ENCODE results near the gene CEP83. TPM values are rescaled to one million over a fixed set of nuclear protein-coding genes. Genes with fewer than 3 reads are reported as not detected.

Gene CEP83
- total RNA-seq, 1 donor from 2014 or later, result 23.6 TPM

DNA sequence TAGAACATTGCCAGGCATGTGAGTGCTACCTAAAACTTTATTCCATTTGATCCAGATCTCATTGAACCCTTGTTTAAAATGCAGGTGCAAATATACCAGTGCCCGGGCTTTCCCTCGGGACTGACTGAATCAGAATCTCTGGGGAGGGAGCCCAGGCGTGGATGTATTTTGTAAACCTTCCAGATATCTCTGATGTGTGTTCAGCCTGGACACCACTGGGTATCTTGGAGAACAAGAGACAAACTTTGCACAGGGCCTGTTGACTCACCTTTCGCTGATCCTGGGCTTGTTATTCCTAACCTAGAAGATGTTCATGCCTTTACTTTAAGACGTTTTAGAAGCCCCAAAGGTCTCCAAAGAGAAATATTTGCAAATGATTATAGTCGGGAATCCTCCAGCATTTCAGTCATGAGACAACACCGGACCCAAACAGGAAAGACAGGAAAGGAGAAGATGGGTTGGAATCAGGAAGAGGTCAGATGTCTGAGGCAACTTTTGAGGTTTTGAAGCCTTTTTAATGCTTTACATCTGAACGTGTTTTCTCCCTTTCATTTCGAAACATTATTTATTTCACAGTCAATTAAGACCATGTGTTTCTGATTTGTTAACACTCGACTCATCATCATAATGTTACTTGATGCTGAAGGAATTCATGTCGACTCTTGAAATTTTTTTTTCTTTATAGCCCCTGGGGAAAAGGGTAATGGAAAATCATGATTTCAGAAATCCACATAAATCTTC lies 192.7 kb downstream of the CEP83 start:
- DNase-seq (ENCODE audit: low spot score in 2 of 2), result no peak
- H3K27ac ChIP-seq, result peak overlapping the region in 1 of 2 donors; percentile 54

DNA sequence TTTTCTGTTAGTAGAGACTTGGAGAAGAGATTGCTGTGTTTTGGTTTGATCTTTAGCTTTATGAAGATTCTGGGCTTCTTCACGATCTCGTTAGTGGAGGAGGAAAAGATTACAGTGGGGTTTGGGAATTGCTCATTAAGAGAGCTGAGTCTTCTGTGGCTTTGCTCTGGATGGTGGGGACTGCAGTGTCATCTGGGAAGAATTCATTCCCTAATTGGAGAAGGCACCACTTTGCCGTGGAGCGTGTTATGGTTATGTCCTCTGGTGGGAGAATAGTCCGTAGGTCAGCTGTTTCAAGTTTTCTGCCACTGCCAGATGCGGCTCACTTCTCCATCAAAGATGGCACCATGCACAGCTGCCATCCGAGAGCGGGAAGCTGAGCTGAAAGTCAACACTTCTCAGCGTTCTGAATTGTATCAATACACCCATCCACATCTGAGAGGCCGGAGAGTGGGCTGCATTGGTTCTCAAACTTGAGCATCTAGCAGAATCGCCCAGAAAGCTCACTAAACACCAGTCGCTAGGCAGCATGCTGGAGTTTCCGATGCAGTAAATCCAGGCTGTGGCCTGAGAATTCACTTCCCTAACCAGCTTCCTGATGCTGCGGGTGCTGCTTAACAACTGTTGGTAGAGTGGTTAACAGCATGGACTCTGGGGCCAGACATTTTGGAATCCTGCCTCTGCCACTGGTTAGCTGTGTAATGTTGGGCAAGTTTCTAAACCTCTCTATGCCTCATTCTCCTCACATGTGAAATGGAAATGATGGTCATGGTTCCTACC lies 193.5 kb downstream of the CEP83 start:
- no peak overlapping the region for H3K4me3 ChIP-seq
- no peak for DNase-seq (ENCODE audit: low spot score in 2 of 2)
- H3K36me3 ChIP-seq, result no peaks in the 10 kb centered on the region
- TF ChIP-seq, protein P1, sequence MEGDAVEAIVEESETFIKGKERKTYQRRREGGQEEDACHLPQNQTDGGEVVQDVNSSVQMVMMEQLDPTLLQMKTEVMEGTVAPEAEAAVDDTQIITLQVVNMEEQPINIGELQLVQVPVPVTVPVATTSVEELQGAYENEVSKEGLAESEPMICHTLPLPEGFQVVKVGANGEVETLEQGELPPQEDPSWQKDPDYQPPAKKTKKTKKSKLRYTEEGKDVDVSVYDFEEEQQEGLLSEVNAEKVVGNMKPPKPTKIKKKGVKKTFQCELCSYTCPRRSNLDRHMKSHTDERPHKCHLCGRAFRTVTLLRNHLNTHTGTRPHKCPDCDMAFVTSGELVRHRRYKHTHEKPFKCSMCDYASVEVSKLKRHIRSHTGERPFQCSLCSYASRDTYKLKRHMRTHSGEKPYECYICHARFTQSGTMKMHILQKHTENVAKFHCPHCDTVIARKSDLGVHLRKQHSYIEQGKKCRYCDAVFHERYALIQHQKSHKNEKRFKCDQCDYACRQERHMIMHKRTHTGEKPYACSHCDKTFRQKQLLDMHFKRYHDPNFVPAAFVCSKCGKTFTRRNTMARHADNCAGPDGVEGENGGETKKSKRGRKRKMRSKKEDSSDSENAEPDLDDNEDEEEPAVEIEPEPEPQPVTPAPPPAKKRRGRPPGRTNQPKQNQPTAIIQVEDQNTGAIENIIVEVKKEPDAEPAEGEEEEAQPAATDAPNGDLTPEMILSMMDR (IDR thresholded peaks at IDR 0.05), result no peak
- no peaks in the 10 kb centered on the region for H3K27me3 ChIP-seq
- H3K4me1 ChIP-seq, result peaks cover 0 to 6% of the 10 kb centered on the region in 2 donors
- peak overlapping the region in 1 of 2 donors; percentile 54 for H3K27ac ChIP-seq
- H3K9me3 ChIP-seq, result no peaks in the 10 kb centered on the region
- intact Hi-C loops (cut with DNase I), result no loop called here

More for the DNA sequence above, 192.7 kb downstream of the CEP83 start:
- Histone ChIP-seq H3K27me3 (no peaks in the 10 kb centered on the region), H3K4me3 (no peak overlapping the region), H3K4me1 (peaks cover 0 to 6% of the 10 kb centered on the region in 2 donors), H3K9me3 (no peaks in the 10 kb centered on the region), H3K36me3 (no peaks in the 10 kb centered on the region)
- TF ChIP-seq, protein P1 (IDR thresholded peaks at IDR 0.05), result no peak
- intact Hi-C loops (cut with DNase I), result no loop called here

DNA sequence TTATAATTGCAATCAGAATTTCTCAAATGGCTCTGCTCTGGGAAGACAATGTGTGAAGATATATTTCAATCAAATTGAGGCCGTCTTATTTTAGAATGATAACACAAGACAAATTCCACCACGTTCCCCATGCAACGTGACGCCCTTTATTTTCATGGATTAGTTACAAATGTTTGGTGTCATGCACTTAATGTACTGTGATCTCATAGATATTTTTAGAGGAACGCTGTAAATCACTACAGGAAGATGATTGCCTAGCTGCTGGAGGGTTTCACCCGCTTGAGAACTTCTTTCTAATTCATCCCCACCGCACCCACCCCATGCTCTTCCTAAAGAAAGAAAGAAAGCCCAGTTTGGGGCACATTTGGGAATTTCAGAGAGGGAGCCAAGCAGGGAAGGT lies 194.1 kb downstream of the CEP83 start:
- TF ChIP-seq, protein P1 (IDR thresholded peaks at IDR 0.05), result no peak
- Histone ChIP-seq H3K27ac (no peak overlapping the region), H3K4me3 (no peak overlapping the region), H3K27me3 (no peaks in the 10 kb centered on the region), H3K36me3 (no peaks in the 10 kb centered on the region), H3K9me3 (no peaks in the 10 kb centered on the region), H3K4me1 (peaks cover 0 to 6% of the 10 kb centered on the region in 2 donors)
- no peak for DNase-seq (ENCODE audit: low spot score in 2 of 2)
- intact Hi-C loops (cut with DNase I), result no loop called here

DNA sequence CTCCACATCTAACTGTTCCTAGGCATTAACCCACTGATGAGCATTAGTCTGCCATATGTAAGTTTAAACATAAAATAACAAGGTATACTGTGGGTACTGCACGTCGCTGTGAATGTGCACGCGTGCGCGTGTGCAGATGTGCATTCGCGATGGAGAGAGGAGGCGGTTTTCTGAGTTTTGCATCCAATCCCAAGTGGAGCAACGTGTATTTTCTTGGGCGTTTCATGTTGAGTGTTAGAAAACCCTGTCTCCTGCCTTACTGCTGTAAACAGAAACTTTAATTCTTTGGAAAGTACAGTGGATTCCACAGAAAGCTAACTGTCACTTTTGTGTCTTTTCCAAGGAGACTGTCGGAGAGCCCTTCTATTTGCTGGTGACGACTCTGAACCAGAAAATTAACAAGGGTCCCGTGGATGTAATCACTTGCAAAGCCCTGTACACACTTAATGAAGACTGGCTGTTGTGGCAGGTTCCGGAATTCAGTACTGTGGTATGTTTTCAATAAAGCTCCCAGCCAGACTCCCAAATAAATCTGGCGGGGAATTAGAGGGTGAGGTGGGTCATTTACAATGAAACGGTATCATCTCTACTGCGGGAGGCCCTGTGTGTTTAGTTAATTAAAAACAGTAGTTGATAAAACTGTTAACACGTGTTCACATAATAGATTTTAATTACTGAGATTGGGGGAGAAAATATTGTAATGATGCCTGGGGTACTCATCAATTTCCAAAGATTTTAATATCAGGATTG lies 194.8 kb downstream of the CEP83 start:
- Histone ChIP-seq H3K36me3 (no peaks in the 10 kb centered on the region), H3K27me3 (no peaks in the 10 kb centered on the region), H3K9me3 (no peaks in the 10 kb centered on the region), H3K4me3 (no peak overlapping the region), H3K27ac (no peak overlapping the region), H3K4me1 (peaks cover 0 to 6% of the 10 kb centered on the region in 2 donors)
- no peak for DNase-seq (ENCODE audit: low spot score in 2 of 2)
- TF ChIP-seq, protein P1 (IDR thresholded peaks at IDR 0.05), result no peak
- intact Hi-C loops (cut with DNase I), result loop anchor here (5.0 kb wide), 2 partner anchors 42 to 197 kb away; no protein-coding TSS in a partner anchor

- Histone ChIP-seq H3K36me3 (no peaks in the 10 kb centered on the region), H3K9me3 (no peaks in the 10 kb centered on the region), H3K4me3 (no peak overlapping the region), H3K27me3 (no peaks in the 10 kb centered on the region), H3K4me1 (peaks cover 0 to 6% of the 10 kb centered on the region in 2 donors), H3K27ac (peak overlapping the region in 1 of 2 donors; percentile 81)
- TF ChIP-seq, protein P1 (IDR thresholded peaks at IDR 0.05), result no peak
- no peak for DNase-seq (ENCODE audit: low spot score in 2 of 2)
- intact Hi-C loops (cut with DNase I), result loop anchor here (5.0 kb wide), 2 partner anchors 43 to 198 kb away; no protein-coding TSS in a partner anchor
Observed at GRCh38 chr12:94263905-94264561, 195.6 kb downstream of the CEP83 start.

Data from ascending aorta (tissue), 2 donors.